GM08714 (cell line): Measurements from ENCODE around the gene METAP1D.

Experiments used
- H3K4me3 ChIP-seq: fragments of 200-500 bp; sonication (Bioruptor generic); 2 replicates; pipeline ENCODE4 v1.5.1; 2014; ENCODE audit warnings: mild to moderate bottlenecking, low read length, inconsistent platforms
- ZNF274 ChIP-seq: IDR thresholded peaks from 2 replicates; pipeline ENCODE4 v1.6.1; 2012; ENCODE audit warnings: mild to moderate bottlenecking, low read depth, low read length

The METAP1D gene

DNA sequence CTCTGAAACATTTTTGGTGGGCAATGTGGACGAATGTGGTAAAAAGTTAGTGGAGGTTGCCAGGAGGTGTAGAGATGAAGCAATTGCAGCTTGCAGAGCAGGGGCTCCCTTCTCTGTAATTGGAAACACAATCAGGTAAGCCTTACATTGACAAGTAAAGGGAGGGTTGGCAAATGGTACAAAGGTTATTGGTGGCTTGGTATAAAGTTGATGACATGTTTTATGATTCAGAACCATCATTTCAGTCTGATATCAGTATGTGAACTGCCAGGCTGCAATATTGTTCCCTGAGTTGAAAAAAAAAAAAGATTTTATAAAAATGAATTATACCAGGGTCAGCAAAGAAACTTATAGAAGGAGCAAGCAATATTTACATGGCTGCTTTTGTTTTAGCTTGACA lies 71.2 kb downstream of the METAP1D start:
- no peak overlapping the region for H3K4me3 ChIP-seq
- no peak for TF ChIP-seq ZNF274

- no peak for TF ChIP-seq ZNF274
- H3K4me3 ChIP-seq = no peak overlapping the region
These were observed 72.5 kb downstream of the METAP1D start for GRCh38 chr2:172072303-172072702.

DNA sequence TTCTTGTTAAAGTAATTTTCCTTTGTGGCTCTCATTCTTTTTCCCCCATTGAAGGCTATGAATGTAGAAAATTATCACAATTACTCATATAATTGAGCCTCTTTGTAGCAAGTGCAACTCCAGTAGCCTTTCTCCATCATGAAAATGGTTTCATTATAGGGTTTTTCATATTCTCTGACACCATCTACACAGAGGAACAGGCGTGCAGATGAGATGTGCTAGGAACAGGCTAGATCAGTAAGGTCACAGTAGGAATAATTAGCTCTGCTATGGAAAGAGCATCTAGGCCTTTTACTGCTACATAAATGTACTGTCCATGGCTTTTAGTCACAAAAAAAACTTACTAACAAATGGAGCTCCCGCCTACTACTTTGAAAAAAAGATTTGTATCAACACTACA lies 73.0 kb downstream of the METAP1D start:
- no peak for TF ChIP-seq ZNF274

DNA sequence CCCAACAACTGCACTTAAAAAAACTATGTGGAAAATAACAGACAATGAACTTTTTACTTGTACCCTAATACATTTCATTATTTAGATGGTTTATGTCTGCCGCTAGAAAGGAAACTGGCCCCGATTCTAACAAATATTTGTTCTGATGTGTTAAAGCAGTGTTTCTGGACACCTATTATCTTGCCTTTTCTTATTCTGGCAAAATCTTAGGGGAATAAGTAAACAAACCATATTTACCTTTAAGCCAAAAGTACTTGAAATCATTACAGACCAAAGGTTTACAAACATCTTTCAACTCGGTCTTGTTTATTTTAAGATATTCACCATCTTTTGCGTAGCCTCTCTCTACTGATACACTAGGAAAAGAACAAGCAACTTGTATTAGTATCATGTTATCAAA lies 73.8 kb downstream of the METAP1D start:
- no peak overlapping the region for H3K4me3 ChIP-seq
- TF ChIP-seq ZNF274 = no peak

More for the DNA sequence above, 73.0 kb downstream of the METAP1D start:
- H3K4me3 ChIP-seq = no peak overlapping the region

DNA sequence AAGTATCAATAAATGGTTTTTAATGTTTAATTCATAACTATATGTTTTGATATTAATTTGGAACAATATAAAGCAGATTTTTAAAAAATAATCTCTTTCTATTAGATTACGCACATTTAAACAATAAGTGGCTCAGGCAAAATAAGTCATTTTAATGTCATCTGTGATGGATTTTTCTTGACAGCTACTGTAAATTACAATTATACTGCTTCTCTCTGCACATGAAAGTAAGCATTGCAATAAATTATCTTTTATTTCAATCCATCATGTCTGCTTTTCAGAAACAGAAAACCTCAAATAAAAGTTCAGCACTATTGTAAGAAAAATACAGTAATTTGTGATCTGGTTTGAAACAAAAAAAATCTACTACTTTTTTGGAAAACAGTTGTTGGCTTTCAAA lies 74.5 kb downstream of the METAP1D start:
- TF ChIP-seq ZNF274 = no peak
- H3K4me3 ChIP-seq = no peak overlapping the region

DNA sequence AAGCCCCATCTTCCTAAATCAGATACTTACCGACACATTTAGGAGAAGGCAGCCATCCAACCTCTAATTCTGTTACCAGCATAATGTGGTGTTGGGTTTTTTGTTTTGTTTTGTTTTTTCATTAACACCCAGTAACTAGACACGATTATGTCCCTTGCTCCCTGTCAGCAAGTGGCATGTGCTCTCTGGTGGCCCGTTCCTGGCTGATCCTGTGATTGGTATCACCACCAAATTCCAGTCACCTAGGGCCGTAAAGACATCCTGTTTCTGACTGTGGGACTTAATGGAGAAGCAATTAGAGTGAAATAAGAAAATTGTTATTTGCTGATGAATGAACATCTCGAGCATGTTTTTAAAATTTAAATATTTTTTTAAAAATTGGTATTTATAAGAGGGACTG lies 79.7 kb downstream of the METAP1D start:
- H3K4me3 ChIP-seq = no peak overlapping the region
- TF ChIP-seq ZNF274 = no peak

DNA sequence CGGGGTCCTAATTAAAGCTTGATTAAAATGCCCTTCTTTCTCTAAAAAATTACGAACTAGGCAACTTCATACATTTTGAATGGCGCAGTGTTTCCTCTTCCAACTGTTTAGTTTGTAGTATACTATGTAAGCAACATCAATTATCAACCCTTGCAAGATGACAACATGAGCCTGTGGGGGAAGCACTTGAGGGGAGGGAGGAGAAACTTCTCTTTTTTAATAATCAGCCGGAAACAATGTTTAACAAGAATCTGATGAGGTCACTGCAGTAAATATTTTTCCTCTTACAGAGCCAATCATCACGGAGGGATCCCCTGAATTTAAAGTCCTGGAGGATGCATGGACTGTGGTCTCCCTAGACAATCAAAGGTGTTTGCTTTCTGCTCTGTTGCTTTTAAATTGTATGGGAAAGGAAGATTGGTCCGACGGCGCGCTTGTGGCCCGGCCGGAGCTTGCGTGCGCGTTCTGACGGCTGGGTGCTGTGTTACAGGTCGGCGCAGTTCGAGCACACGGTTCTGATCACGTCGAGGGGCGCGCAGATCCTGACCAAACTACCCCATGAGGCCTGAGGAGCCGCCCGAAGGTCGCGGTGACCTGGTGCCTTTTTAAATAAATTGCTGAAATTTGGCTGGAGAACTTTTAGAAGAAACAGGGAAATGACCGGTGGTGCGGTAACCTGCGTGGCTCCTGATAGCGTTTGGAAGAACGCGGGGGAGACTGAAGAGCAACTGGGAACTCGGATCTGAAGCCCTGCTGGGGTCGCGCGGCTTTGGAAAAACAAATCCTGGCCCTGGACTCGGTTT lies 80.3 kb downstream of the METAP1D start:
- no peak overlapping the region for H3K4me3 ChIP-seq
- no peak for TF ChIP-seq ZNF274

DNA sequence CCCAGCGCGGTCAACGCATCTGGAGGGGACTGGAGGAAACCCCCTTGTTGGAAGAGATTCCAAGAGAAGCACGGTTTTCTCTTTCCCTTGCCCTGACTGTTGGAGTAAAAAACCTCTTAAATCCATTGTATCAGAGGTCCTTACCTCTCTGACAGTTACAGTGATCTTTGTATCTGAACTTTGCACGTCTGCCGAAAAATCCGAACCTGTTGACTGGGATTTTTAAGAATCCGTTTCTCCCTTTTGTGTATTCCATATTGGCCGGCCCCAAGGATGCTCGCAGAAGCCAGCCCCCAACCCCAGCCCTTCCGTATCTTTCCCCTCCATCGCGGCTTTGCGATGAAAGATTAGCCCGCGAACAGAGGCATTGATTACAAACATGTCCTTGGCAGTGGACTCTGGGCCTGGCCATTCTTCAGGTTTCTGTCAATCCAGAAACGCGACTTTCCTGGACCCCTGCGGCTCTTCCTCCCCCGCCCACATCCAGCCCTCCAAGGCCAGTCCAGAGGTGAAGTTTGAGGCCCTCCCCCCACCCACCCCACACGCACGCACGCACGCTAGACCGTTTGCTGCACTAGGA lies 81.0 kb downstream of the METAP1D start:
- no peak overlapping the region for H3K4me3 ChIP-seq
- no peak for TF ChIP-seq ZNF274

- H3K4me3 ChIP-seq = no peak overlapping the region
- no peak for TF ChIP-seq ZNF274
These were observed 81.7 kb downstream of the METAP1D start for GRCh38 chr2:172081221-172082022.

DNA sequence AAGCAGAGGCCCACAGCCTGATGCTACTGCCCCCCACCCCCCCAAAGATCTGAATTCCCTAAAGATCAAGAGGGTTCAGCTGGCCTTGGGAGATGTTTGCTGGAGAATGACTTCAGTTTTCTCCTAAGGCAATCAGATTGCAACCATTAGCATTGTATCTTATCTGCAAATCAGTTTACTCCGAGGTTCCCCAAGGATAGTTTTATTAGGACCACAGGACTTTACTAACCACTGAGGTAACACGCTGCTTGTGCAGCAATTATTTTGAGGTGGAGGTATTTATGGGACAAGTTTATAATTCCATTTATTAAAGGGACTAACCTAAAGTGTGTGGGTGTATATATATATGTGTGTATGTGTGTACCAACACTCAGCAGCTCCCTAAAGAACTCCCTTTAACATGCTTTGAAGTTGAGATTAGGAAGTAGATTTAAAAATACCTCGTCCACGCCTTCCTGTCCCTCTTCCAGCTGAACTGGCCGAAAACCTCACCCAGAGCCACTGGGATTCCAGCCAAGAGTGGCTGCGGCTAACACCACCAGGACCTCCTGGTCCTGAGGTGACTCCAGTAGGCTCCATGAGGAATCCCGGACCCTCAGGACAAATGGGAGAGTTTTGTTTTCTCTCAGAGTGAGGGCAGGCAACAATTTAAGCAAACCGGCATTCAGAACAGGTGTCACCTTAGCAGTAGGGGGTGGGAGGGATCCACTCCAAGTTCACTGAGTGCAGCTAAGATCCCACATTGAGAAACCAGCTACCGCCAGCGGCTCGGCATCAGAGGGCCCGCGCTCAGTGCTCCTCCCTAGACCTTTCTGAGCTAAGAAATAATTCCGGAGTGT lies 82.6 kb downstream of the METAP1D start:
- H3K4me3 ChIP-seq = no peak overlapping the region
- no peak for TF ChIP-seq ZNF274

DNA sequence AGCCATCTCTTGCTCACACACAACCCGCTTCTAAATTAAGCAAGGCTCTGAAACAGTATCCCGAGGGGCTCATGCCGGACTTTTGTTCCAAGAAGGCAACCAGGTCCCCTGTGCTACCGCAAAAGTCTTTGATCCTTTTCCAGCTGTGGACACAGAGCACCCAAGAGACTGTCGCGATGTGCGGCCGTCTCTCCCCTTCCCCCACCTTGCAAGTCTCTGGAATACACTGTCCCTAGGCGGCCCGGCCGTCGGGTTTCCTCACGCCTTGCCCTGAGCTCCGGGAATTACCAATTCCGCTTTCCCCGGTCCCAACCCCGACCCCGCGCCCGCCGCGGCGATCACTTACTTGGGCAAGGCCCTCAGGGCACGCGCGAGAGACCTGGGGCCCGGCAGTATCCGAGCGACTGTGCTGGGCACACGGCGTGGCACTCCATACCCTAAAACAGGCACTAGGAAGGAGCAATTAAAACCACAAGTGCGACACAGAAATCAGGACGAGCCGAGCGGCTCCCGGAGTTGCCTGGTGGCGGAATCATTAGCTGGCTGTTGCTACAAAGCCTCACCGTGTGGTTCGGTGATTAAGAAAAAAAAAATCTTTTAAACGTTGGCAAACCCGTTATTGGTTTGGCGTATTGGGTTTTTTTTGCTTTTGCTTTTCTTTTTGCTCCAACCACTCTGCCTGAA lies 83.3 kb downstream of the METAP1D start:
- no peak for TF ChIP-seq ZNF274
- peak overlapping the region; percentile 22; the same call in 1 of the 2 replicates for H3K4me3 ChIP-seq

DNA sequence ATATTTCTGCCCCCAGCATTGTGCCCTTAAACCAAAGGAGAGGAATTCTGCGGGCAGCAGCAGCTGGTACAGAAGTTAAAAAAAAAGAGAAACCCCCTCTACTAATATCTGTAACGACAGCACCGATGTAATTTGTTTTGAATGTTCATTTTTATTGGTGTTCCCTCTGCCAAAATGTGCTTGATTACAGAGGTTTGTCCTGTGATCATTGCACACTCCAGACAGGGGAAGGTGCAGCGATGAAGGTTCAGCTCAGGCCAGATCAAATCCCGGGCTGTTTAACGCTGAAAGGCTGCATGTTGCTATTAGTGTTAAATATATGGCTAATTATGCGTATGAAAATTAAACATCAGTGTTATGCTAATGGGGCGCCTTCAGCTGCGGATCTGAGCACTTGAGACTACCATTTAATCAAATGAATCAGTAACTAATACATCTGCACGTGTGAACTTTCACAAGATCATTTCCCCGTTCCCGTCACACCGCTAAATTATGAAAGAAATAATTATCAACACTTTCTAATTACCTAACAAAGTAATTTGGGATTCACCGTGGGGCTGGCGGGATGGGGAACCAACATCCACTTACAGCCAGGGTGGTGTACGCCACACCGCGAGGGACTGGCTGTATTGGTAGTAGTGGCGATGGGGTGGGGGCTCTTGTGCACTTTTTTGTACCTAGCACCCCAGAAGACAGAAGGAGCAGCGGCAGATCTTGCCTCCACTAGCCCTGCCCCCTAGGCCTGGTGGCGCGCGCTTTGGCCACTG lies 84.1 kb downstream of the METAP1D start:
- no peak for TF ChIP-seq ZNF274
- H3K4me3 ChIP-seq = peak overlapping the region; percentile 22; the same call in 1 of the 2 replicates

DNA sequence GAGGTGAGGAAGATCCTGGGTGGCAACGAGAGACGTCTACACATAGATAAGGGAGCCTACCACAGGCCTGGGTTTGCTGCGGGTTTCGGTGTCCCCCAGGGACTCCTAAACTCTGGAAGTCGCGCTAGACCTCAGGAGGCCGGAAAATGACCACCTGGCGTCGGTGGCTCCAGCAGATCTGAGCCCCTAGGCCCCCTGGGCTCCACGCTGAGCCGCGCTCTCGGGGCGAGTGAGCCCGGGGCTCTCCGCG lies 84.6 kb downstream of the METAP1D start:
- no peak for TF ChIP-seq ZNF274
- H3K4me3 ChIP-seq = peak overlapping the region; percentile 53; the same call in 1 of the 2 replicates
